ENCODE data around the gene TAAR8.

Gene TAAR8

DNA sequence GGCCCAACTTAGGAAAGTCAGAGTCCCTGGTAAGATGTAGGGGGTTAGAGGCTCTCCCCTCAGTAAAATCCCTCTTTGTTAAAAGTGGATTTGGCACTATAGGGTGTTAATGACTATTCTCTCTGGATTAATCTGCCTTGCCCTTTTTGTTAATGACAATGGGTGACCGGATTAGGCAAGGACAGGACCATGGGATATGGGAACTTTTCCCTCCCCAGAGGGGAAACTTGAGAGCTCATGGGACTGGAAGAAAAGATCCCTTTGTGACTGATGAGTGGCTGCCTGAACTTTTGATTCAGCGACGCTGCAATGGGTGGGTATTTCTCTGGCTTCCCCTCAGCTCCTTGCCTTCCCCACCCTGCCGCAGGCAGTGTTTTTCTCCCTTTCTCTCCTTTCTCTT is 26.6 kb upstream of the TAAR8 start (continued):
- no peak for TF ChIP-seq SNAI2 (CRISPR knock-in tag; IDR thresholded peaks at IDR 0.05)
- TF ChIP-seq OSR1 (CRISPR knock-in tag; IDR thresholded peaks at IDR 0.05): no peak
- TF ChIP-seq GLIS3 (CRISPR knock-in tag; IDR thresholded peaks at IDR 0.05): no peak
- TF ChIP-seq ZNF8 (CRISPR knock-in tag; IDR thresholded peaks at IDR 0.05): no peak
- no peak for TF ChIP-seq ZC3H10 (CRISPR knock-in tag; IDR thresholded peaks at IDR 0.05)
- TF ChIP-seq, protein P1, sequence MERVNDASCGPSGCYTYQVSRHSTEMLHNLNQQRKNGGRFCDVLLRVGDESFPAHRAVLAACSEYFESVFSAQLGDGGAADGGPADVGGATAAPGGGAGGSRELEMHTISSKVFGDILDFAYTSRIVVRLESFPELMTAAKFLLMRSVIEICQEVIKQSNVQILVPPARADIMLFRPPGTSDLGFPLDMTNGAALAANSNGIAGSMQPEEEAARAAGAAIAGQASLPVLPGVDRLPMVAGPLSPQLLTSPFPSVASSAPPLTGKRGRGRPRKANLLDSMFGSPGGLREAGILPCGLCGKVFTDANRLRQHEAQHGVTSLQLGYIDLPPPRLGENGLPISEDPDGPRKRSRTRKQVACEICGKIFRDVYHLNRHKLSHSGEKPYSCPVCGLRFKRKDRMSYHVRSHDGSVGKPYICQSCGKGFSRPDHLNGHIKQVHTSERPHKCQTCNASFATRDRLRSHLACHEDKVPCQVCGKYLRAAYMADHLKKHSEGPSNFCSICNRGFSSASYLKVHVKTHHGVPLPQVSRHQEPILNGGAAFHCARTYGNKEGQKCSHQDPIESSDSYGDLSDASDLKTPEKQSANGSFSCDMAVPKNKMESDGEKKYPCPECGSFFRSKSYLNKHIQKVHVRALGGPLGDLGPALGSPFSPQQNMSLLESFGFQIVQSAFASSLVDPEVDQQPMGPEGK (CRISPR knock-in tag; IDR thresholded peaks at IDR 0.05; ENCODE audit: borderline replicate concordance): no peak
- no peak for TF ChIP-seq ARNTL (CRISPR knock-in tag; IDR thresholded peaks at IDR 0.05; ENCODE audit: borderline replicate concordance, low read depth)

DNA sequence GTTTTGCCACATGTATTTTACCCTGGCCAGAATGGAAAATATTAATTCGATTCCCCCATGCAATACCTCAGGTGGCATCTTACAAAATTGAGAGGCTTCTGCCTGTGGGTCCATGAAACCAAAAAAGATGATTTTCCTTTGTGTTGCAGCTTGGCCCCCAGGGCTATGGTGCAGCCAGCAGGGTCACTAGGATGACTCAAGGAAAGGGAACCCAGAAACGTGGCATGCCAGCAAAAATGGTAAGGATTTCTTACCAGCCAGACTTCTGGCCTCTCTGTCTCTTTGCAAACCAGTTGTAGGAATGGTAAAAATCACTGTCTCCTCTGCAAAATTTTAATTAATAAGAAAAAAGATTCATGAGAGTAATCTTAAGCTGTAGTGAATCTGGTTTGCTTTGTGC is 26.0 kb upstream of the TAAR8 start:
- TF ChIP-seq ISL1 (CRISPR knock-in tag; IDR thresholded peaks at IDR 0.05): no peak
- TF ChIP-seq, protein P2, sequence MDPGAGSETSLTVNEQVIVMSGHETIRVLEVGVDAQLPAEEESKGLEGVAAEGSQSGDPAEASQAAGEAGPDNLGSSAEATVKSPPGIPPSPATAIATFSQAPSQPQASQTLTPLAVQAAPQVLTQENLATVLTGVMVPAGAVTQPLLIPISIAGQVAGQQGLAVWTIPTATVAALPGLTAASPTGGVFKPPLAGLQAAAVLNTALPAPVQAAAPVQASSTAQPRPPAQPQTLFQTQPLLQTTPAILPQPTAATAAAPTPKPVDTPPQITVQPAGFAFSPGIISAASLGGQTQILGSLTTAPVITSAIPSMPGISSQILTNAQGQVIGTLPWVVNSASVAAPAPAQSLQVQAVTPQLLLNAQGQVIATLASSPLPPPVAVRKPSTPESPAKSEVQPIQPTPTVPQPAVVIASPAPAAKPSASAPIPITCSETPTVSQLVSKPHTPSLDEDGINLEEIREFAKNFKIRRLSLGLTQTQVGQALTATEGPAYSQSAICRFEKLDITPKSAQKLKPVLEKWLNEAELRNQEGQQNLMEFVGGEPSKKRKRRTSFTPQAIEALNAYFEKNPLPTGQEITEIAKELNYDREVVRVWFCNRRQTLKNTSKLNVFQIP (CRISPR knock-in tag; IDR thresholded peaks at IDR 0.05; ENCODE audit: borderline replicate concordance, low read depth): no peak
- TF ChIP-seq, protein P3, sequence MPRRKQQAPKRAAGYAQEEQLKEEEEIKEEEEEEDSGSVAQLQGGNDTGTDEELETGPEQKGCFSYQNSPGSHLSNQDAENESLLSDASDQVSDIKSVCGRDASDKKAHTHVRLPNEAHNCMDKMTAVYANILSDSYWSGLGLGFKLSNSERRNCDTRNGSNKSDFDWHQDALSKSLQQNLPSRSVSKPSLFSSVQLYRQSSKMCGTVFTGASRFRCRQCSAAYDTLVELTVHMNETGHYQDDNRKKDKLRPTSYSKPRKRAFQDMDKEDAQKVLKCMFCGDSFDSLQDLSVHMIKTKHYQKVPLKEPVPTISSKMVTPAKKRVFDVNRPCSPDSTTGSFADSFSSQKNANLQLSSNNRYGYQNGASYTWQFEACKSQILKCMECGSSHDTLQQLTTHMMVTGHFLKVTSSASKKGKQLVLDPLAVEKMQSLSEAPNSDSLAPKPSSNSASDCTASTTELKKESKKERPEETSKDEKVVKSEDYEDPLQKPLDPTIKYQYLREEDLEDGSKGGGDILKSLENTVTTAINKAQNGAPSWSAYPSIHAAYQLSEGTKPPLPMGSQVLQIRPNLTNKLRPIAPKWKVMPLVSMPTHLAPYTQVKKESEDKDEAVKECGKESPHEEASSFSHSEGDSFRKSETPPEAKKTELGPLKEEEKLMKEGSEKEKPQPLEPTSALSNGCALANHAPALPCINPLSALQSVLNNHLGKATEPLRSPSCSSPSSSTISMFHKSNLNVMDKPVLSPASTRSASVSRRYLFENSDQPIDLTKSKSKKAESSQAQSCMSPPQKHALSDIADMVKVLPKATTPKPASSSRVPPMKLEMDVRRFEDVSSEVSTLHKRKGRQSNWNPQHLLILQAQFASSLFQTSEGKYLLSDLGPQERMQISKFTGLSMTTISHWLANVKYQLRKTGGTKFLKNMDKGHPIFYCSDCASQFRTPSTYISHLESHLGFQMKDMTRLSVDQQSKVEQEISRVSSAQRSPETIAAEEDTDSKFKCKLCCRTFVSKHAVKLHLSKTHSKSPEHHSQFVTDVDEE (CRISPR knock-in tag; IDR thresholded peaks at IDR 0.05): no peak
- no peak for TF ChIP-seq TCF4 (CRISPR knock-in tag; IDR thresholded peaks at IDR 0.05; ENCODE audit: borderline replicate concordance)
- no peak for TF ChIP-seq BACH2 (CRISPR knock-in tag; IDR thresholded peaks at IDR 0.05; ENCODE audit: borderline replicate concordance)
- TF ChIP-seq, protein P1 (CRISPR knock-in tag; IDR thresholded peaks at IDR 0.05; ENCODE audit: borderline replicate concordance): no peak
- TF ChIP-seq, protein P4, sequence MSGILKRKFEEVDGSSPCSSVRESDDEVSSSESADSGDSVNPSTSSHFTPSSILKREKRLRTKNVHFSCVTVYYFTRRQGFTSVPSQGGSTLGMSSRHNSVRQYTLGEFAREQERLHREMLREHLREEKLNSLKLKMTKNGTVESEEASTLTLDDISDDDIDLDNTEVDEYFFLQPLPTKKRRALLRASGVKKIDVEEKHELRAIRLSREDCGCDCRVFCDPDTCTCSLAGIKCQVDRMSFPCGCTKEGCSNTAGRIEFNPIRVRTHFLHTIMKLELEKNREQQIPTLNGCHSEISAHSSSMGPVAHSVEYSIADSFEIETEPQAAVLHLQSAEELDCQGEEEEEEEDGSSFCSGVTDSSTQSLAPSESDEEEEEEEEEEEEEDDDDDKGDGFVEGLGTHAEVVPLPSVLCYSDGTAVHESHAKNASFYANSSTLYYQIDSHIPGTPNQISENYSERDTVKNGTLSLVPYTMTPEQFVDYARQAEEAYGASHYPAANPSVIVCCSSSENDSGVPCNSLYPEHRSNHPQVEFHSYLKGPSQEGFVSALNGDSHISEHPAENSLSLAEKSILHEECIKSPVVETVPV (CRISPR knock-in tag; IDR thresholded peaks at IDR 0.05): no peak
- TF ChIP-seq, protein P5, sequence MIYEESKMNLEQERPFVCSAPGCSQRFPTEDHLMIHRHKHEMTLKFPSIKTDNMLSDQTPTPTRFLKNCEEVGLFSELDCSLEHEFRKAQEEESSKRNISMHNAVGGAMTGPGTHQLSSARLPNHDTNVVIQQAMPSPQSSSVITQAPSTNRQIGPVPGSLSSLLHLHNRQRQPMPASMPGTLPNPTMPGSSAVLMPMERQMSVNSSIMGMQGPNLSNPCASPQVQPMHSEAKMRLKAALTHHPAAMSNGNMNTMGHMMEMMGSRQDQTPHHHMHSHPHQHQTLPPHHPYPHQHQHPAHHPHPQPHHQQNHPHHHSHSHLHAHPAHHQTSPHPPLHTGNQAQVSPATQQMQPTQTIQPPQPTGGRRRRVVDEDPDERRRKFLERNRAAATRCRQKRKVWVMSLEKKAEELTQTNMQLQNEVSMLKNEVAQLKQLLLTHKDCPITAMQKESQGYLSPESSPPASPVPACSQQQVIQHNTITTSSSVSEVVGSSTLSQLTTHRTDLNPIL (CRISPR knock-in tag; IDR thresholded peaks at IDR 0.05; ENCODE audit: low read depth): no peak
- TF ChIP-seq ZFP3 (CRISPR knock-in tag; IDR thresholded peaks at IDR 0.05): no peak
- no peak for TF ChIP-seq RARB (CRISPR knock-in tag; IDR thresholded peaks at IDR 0.05)
- no peak for TF ChIP-seq TOX (CRISPR knock-in tag; IDR thresholded peaks at IDR 0.05; ENCODE audit: borderline replicate concordance)
- no peak for TF ChIP-seq ESRRG (CRISPR knock-in tag; IDR thresholded peaks at IDR 0.05)
- no peak for TF ChIP-seq ZFP30 (CRISPR knock-in tag; IDR thresholded peaks at IDR 0.05)
- no peak for TF ChIP-seq PPARA (CRISPR knock-in tag; IDR thresholded peaks at IDR 0.05; ENCODE audit: borderline replicate concordance)
- no peak for TF ChIP-seq ZNF8 (CRISPR knock-in tag; IDR thresholded peaks at IDR 0.05)
- TF ChIP-seq ZNF565 (CRISPR knock-in tag; conservative IDR thresholded peaks at IDR 0.05; ENCODE audit: low read depth): no peak
- TF ChIP-seq ZC3H10 (CRISPR knock-in tag; IDR thresholded peaks at IDR 0.05): no peak
- no peak for TF ChIP-seq OSR1 (CRISPR knock-in tag; IDR thresholded peaks at IDR 0.05)
- TF ChIP-seq CSDC2 (CRISPR knock-in tag; IDR thresholded peaks at IDR 0.05): no peak
- no peak for TF ChIP-seq SNAI2 (CRISPR knock-in tag; IDR thresholded peaks at IDR 0.05)
- no peak for ATAC-seq
